CD4-positive, alpha-beta T cell treated with Interleukin-10 for 1 hour (primary cell): ENCODE results near the gene SLC23A1.
A peak's percentile ranks its signal among the peaks of the same experiment; 100 is the strongest.

Source experiments
- DNase-seq: peaks from one replicate; pipeline ENCODE4 v3.0.0-alpha.2; 2020

Gene SLC23A1

DNA sequence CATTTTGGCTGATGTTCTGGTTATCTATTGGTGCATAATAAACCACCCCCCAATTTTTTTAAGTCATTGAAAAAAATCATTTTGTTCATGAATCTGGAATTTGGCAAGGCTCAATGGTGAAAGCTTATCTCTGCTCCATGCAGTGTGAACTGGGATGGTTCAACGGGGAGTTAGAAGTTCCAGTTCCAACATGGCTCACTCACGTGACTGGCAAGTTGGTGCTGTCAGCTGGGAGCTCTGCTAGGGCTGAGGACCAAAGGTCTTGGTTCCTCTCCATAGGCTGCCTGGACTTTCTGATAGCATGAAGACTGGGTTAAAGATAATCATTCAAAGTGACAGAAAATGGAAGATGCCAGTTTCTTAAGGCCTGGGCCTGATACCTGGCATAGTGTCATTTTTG is 23.9 kb upstream of the SLC23A1 start:
- DNase-seq: no peak

DNA sequence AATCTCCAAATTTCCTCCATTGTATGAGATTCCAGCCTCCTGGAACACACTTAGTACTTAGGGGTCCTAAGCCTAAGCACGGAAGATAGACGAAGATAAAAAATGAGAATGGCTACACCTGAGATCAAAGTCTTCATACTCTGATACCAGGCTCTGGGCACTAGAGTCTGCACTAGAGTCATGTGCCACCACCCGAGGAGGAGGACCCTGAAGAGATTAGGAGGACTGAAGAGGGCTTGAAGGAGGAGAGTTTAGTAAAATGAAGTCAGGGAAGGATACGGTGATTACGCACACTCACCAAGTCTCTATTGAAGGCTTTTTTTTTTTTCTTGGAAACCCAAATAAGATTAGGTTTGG is 21.4 kb upstream of the SLC23A1 start:
- no peak for DNase-seq

GRCh38 chr5:139403787-139404483 is 20.8 kb upstream of the SLC23A1 start, which contains the start of gene SPATA24:
Gene SPATA24, minus strand, starts transcription at chr5:139404089. Its CDS starts 29 bp downstream, at chr5:139404060.
- peak; percentile 98 for DNase-seq

DNA sequence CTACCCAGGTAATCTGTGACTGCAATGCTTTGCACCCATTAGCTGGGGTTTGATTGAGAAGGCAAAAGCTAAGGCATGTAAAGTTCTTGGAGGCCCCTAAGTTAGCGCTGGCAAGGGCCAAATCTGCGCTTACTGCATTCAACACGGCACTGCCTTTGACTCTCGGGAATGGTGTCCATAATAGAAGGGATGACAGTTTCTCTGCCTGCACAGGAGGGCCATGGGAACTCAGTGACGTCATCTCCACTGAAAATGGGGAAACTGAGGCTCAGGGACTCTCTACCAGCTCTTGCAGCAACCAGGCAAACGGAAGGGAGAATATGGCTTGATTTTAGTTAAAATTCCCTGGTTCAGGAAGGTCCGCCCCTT is 20.3 kb upstream of the SLC23A1 start:
- no peak for DNase-seq

DNA sequence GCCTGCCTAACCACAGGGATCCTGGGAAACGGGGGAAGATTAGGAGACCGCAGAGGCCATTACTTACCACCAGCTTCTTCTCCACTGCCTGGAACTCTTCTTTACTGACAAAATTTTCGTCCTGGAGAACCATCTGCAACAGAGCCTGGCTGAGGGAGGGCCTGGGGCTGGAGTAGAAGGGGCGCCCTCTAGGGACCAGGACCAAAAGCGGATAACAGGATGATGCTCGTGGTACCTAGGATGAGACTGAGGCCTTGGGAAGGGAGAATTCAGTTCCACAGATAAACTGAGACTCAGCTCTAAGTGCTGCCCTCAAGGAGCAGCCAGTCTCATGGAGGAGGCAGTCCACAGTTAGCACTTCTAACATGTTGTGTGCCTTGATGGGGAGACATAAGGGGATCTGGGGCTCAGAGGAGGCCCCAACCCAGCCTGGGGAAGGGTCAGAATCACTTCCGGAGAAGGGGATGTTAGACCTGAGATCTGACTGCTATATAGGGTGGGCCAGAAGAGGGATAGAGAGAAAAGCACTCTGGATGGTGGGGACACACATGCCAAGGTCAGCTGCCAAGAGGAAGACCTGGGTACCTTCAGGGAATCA is 19.6 kb upstream of the SLC23A1 start:
- DNase-seq: peak; percentile 32

DNA sequence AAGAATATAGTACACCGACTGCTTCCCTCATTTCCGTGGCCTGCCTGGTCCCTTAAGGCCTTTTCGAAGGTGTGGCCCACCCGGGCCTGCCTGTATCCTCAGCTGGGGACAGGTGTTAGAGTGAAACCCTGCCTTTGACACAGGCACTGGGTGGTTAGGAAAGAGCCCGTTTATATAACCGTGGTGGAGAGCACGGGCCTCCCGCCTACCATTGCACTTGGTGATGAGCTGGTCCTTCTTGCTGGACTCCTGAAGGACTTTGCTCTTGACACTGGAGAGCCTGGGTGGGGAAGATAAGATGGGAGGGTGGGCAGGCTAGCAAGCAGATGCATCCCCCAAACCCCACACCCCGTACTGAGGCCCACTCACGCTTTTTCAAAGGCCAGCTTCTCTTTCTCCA is 18.4 kb upstream of the SLC23A1 start:
- DNase-seq: no peak

DNA sequence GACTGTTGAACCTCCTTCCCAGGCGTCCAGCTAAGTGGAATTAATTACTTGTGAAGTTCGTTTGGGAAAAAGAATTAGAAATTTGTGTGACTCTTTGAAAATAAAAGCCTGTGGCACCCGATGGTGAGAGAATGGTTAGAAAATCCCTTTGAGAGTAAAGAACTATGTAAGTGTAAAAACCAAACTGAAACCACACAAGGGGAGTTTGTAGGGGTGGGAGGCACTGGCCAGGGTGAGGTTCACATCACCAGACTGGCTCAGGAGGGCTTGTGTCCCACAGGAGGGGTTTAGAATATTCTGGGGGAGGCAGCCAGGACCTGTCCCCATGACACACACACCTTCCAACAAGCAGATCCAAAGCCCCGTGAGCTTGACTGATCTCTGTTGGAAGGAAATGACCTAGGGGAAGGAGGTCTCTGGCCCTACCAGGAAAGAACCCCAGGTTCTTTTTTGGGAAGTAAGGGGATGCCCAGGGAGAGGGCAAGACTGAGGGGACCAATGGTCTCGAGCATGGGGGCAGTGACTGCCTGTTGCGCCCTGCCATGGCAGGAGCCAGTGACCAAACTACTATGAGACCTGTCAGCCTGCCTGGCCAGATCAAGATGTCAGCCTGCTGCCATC is 16.5 kb upstream of the SLC23A1 start:
- DNase-seq: no peak

DNA sequence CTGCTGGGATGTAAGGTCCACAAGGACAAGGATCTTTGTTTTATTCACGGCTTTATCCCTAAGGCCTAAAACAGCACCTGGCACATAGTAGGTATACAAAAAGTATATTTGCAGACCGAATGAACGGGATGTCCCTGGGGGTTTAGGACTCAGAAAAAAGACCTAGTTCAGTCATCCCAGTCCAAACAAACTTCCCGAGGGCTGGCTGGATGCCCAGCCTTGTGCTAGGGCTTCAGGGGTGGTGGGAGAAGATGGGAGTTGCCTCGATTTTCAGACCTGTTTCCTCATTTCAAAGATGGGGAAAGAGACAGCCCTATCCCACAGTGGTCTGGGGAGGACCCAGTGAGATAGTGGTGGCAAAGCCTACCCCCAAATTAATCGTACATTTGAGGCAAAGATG is 14.8 kb upstream of the SLC23A1 start:
- no peak for DNase-seq

DNA sequence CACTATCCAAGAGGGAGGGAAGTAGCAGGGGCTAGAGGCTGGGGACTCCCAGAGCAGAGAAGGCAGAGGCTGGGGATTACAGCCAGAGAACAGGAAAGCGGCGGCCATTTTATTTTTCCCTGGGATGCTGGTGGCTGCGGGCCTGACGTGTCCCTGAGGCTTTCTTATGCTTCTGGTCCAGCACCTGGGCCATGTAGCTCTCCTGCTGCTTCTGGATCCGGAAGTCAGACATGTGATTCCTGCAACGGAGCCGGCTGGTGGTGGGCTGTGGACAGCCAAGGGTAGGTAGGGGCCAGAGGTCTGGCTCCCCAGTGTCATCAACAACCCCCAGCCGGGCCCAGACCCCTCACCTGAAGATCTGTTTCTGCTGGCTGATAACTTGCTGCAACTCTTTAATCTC is 13.6 kb upstream of the SLC23A1 start:
- DNase-seq: no peak

DNA sequence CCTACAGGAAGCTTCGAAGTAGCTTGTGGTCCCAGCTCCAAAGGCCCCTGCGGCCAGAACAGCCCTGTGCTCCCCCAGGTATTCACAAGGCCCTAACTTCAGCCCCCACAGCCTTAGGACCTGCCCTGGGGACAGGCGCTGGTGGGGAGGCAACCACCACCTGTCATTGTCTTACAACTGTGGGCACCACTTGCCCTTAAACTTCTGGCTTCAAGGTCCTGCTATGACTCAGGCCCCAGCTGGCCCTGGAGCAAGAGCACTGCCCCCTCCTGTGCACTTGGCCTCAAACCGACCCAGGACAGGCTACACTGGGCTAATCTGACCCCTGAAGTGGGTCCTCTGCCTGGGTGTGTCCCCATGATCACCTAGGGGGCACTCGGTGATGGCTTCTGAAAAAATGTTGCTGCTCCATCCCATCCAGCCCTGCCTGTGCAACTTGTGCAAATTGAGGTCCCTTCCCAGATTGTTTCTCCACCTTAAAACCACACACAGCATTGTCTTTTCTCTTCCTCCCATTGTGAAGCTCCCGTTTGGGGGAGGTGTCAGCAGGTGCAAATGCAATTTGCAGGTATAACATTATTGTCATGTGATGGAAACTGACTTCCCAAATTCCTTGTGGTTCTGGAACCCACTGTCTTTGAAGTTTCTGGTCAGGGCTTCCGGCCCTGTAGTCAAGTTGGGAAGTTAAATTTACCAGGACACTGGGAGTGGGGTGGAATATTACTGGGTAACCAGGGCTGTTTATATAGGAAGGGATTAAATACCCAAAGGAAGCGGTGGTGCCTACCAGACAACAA is 12.9 kb upstream of the SLC23A1 start:
- DNase-seq: no peak

DNA sequence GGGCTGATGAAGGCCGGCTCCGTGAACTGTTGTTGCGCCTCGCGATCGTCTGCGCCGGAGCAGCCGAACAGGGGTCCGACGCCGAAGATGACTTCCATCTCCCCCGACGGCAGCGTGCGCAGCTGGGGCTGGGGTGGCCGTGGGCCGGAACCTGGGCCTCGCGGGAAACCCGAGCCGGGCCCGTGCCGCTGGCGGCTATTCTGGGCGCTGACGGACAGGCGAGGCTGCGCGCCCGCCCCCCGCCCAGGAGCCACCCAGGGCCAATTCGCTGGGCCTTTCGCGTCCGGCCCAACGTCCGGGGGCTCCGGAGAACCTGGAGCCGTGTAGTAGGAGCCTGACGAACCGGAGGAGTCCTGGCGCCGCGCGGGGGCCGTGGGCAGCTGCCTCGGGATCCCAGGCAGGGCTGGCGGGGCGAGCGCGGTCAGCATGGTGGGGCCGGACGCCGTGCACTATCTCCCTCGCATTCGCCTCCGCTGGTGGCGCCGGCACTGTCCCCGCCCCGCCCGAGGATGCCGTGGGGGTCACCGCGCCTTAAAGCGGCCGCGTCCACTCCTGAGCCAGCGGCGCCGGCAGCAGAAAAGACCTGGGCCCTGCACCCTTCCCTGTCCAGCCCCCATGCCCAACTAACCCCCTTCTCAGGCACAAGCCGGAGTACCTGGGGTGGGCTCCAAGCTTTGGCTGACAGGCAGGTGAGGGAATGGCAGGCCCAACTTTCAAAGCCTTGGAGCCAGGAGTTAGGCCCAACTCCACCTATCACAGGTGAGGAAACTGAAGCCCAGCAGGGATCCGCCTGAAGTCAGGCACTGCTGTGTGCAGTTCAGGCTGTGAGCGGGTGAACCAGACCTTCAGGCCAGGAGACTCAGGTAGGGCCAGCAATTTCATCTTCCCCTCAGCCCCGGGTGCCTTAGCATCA is 11.8 kb upstream of the SLC23A1 start, which contains the start of gene PROB1:
Gene PROB1 (minus strand): TSS at position 451 of the 913 bp plus-strand sequence. CDS start 23 bp downstream, at position 428.
- DNase-seq: no peak

DNA sequence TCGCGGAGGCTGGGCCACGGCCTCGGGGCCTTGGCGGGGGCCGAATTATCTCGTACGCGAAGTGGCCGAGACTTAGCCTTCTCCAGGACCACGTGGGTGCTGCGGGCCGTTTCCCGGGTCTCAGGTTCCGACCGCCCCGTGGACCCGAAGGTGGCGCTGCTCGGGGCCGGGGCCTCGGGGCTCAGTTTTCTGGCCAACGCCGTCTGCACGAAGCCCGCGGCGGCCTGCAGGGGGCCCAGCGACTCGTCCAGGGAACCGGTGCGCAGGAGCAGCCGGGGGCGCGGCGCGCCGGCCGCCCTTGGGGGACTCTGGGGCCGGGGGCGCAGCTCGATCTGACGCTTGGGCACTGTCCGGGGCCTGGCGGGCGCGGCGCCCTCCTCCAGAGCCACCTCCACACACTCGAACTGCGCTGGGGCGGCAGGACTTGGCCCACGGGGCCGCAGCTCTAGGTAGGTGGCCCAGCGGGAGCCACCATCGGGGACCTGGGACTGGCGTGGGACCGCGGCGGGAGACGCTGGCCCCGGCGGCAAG is 11.1 kb upstream of the SLC23A1 start:
- DNase-seq: peak; percentile 65

DNA sequence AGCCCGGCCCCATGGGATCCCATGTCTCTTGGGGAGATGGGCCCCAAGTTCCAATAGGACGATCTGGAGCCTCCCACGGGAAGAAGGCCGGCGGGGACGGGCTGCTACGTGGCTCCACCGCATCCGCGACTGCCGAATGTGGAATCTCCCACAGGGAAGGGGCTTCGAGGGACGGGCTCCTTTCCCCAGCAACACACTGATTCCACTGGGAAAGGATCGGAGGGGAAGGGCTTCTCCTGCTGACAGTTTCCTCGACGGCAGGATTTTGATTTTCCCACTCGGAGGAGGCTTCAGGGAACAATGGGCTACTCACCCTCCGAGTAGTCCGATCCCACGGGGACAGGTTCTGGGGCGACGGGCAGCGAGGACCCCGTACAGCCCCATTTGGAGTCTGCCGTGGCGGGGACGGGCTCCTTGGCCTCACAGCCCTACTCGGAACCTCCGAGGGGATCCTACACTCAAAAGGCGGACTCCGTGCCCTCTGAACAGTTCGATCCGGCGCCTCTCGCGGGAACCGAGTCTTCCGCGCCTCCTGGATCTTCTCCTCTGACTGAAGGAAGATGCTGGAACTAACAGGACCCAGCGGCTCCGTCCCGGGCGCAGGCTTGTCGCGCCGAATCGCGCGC is 10.5 kb upstream of the SLC23A1 start:
- no peak for DNase-seq

- peak; percentile 84 for DNase-seq
Measured at GRCh38 chr5:139392678-139393496, 9.8 kb upstream of the SLC23A1 start.

- no peak for DNase-seq
Measured at GRCh38 chr5:139392324-139392677, 9.2 kb upstream of the SLC23A1 start.

DNA sequence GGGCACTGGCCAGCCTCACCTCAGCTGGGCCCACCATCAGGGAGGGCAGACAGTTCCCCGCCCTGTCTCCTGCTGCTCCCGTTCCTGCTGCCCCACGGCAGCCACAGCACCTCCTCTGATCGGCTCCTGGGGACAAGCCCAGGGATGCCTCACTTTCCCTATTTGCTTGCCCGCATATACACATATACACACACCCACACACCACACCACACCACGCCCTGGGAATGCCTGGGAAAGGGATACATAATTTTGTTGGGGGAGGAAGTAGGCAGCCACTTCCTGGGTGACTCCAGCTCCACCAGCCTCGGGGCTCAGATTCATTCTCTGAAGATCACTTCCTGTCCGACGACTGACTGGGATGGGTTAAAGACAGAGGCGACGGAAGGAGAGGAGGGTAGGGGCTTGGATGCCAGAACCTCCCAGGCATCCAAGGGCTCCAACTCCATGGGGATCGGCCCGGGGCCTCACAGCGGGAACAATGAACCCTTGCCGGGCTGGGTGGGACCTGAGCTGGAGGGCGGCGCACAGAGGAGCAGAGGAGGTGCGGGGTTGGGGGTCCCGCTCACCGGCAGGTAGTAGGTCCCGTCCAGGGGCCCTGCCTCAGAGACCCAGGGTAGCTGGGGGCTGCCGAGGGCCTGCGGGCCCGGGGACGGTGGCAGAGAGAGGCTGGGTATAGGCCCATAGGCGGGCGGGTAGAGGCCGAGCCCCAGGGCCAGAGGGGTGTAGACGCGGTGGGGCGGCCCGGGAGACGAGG is 8.7 kb upstream of the SLC23A1 start:
- peak; percentile 16 for DNase-seq

GRCh38 chr5:139390639-139391569 is 7.8 kb upstream of the SLC23A1 start:
- no peak for DNase-seq

DNA sequence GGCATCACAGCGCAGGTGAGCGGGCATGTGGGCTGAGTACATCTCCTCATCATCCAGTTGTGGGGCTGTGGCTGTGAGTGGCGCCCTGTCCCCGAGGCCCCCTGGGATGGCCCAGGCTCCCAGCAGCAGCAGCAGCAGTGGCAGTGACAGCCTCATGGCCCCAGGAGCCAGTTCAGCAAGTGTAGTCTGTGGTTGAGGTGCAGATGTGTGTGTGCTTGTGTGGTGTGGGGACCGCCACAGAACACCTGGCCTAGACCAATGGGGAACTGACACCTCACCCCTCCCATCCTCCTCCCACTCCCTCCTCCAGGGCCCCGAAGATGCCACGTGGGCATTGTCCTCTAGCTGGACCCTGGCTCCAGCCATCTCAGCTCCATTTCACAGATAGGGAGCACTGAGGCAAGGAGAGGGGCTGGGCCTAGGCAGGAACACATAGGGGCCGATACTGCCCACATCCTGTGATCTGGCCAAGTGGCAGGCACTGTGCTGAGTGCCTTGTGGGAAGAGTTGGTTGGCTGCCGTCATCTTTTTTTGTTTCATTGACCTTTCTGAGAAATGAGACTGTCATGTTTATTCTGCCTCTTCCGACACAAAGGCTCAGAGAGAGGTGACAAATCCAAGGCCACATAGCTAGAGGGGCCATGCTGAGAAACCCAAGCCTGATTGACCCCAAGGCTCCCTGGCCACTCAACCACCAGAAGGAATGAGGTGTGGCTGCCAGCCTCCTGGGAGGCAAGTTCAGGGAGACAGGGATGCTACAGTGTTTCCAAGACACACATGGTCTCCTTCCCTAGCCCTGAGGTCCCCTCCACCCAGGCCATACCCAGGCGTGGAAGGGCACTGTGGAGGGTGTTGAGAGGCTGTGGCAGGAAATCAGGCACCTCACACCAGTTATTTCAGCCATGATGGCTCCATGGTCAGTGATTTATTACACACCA is 6.9 kb upstream of the SLC23A1 start, which contains the start of gene MZB1:
Gene MZB1 (minus strand): TSS at position 213 of the 938 bp plus-strand sequence. CDS start 57 bp downstream, at position 156.
- peak; percentile 81 for DNase-seq
